ENCODE measurements around the gene SLC22A31.
A peak's percentile ranks its signal among the peaks of the same experiment; 100 is the strongest.
"Not testable (repeated sequence)": the region's sequence is repeated elsewhere in the genome, so short reads cannot be mapped to it uniquely, and the experiment has no call there.

The SLC22A31 gene

DNA sequence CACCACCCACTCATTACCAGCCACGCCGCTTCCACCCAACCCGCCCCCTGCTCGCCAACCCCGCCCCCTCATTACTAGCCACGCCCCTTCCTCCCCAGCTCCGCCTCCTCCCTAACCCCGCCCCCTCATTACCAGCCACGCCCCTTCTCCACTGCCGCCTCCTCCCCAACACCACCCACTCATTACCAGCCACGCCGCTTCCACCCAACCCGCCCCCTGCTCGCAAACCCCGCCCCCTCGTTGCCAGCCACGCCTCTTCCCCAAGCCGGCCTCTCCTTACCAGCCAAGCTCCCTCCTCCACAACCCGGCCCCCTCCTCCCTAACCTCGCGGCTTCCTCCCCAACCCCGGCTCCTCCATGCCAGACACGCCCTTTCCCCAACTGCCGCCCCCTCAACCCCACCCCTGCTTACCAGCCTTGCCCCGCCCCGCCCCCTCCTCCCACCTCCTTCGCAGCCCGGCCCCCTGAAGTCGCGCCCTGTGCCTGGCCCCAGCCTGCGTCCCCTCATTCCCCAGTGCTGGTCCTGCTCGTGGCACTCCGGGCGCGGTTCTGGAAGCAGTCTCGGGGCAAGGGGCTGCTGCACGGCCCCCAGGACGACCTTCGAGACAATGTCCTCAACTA is 7.3 kb downstream of the SLC22A31 start:
- peak; percentile 65 for DNase-seq (ENCODE audit: low read depth)

DNA sequence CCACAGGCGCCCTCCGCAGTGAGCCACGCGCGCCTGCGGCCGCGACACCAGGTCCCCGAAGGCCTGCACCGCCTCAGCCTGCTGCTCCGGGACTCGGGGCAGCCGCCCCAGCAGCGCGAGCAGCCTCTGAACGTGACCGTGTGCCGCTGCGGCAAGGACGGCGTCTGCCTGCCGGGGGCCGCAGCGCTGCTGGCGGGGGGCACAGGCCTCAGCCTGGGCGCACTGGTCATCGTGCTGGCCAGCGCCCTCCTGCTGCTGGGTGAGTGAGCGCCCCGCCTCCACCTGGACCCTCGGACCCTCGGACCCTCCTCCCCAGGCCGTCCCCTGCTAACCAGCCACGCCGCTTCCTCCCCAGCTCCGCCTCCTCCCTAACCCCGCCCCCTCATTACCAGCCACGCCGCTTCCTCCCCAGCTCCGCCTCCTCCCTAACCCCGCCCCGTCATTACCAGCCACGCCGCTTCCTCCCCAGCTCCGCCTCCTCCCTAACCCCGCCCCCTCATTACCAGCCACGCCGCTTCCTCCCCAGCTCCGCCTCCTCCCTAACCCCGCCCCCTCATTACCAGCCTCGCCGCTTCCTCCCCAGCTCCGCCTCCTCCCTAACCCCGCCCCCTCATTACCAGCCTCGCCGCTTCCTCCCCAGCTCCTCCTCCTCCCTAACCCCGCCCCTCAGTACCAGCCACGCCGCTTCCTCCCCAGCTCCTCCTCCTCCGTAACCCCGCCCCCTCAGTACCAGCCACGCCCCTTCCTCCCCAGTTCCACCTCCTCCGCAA is 8.0 kb downstream of the SLC22A31 start:
- not testable (repeated sequence) for DNase-seq (ENCODE audit: low read depth)

DNA sequence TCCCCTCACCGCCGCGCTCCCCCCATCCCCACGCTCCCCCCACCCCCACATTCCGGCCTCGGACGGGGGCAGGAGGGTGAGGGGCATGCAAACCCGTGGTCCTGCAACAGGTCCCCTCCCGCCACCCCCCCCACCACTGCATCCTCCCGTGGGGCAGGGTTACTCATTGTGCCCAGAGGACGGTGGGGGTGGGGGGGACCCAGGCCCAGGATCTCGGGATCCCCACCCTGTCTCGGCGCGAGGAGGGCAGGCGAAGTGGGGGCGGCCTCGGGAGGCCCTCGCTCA is 8.5 kb downstream of the SLC22A31 start:
- no peak for DNase-seq (ENCODE audit: low read depth)

DNA sequence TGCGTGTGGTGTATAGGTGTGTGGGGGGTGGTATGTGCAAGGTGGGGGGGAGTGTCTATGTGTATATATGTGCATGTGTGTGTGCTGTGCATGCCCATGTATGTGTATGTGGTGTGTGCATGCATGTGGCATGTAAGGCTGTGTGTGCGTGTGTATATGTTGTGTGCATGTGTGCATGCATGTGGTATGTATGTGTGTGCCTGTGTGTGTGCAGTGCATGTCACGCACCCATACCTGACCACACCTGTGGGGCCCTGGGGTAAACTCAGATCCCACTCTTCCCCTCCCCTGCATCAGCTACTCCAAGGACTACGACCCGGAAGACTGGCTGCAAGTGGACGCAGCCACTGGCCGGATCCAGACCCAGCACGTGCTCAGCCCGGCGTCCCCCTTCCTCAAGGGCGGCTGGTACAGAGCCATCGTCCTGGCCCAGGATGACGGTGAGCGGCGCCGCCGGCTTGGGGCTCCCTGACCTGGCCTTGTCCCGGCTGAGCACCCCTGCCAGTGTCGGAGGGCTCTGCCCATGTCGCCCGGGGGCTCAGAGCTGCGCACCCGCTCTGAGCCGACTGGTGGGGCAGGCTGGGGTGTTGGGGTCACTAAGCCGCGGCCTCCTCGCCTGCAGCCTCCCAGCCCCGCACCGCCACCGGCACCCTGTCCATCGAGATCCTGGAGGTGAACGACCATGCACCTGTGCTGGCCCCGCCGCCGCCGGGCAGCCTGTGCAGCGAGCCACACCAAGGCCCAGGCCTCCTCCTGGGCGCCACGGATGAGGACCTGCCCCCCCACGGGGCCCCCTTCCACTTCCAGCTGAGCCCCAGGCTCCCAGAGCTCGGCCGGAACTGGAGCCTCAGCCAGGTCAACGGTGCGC is 9.1 kb downstream of the SLC22A31 start:
- no peak for DNase-seq (ENCODE audit: low read depth)

DNA sequence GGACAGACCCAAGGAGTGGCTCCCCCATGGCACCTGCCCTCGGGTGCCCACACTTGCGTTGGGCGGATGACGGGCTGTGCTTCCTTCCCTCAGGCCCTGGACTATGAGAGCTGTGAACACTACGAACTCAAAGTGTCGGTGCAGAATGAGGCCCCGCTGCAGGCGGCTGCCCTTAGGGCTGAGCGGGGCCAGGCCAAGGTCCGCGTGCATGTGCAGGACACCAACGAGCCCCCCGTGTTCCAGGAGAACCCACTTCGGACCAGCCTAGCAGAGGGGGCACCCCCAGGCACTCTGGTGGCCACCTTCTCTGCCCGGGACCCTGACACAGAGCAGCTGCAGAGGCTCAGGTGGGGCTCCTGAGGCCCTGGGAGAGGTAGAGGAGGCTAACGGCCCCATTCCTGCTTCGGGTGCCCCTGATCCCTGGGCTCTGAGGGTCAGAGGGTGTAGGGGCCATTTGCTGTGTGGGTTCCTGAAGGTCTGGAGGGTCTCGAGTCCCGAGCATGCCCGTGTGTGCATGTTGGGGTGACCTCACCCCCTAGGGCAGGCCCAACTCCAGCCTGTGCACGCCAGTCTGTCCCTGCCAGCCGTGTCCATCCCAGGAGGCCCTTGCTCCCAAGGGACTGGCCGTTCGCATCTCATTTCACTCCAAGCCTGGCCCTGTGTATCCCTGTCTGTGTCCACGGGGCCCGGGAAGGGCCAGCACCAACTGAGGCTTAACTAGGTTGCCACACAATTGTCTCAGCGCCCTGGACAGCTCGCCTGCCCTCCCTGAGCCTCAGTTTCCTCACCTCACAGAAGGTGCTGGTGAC is 10.0 kb downstream of the SLC22A31 start:
- no peak for DNase-seq (ENCODE audit: low read depth)

DNA sequence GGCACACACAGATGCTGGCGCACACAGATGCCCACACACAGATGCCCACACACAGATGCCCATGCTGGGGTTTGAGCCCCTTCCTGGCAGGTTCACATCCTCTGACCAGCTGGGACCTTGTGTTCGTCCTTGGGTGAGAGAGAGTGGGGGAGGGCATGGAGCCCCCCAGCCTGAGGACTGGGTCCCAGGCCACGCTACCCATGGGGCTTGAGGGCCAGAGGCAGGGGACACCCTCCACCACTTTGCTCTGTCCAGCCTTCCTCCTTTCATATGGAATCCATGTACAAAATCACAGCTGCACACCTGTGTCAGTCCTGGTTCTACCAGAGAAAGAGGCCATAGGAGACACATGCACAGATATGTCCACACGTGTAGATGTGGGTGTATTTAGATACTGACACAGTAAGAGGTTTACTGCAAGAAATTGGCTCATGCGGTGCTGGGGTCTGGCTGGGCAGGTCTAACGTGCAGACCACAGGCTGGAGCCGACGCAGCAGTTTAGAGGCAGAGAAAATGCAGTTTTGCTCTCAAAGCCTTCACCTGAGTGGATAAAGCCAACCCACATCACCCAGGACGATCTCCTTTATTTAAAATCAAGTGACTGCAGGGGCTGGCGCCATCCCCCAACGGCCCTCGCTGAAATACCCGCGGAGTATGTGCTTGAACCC is 10.8 kb downstream of the SLC22A31 start:
- DNase-seq (ENCODE audit: low read depth): no peak

DNA sequence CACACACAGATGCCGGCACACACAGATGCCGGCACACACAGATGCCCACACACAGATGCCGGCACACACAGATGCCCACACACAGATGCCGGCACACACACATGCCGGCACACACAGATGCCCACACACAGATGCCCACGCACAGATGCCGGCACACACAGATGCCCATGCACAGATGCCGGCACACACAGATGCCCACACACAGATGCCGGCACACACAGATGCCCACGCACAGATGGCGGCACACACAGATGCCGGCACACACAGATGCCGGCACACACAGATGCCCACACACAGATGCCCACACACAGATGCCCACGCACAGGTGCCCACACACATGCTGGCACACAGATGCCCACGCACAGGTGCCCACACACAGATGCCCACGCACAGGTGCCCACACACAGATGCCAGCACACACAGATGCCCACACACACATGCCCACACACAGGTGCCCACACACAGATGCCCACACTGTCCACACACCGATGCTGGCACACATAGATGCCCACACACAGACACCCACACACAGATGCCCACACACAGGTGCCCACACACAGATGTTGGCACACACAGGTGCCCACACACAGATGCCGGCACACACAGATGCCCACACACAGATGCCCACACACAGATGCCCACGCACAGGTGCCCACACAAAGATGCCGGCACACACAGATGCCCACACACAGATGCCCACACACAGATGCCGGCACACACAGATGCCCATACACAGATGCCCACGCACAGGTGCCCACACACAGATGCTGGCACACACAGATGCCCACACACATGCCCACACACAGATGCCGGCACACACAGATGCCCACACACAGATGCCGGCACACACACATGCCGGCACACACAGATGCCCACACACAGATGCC is 11.6 kb downstream of the SLC22A31 start:
- DNase-seq (ENCODE audit: low read depth): not testable (repeated sequence)

DNA sequence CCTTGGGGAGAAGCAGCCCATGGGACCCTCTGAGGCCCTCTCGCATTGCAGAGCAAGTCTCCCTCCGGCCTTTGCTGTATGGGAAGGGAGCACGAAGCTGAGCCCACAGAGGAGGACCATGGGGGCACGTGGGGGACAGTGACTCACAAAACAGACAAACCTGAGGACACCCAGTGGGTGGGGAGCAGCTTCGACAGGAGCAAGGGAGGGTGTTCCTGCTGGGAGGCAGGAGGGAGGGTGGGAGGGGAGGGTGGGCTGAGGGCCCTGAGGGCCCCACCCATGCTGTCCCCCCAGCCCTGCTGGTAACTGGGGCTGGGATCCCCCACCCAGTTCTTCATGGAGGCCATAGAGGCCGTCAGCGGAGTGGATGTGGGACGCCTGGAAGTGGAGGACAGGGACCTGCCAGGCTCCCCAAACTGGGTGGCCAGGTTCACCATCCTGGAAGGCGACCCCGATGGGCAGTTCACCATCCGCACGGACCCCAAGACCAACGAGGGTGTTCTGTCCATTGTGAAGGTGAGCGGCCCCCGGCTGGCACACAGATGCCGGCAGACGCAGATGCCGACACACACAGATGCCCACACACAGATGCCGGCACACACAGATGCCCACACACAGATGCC is 12.5 kb downstream of the SLC22A31 start:
- no peak for DNase-seq (ENCODE audit: low read depth)

DNA sequence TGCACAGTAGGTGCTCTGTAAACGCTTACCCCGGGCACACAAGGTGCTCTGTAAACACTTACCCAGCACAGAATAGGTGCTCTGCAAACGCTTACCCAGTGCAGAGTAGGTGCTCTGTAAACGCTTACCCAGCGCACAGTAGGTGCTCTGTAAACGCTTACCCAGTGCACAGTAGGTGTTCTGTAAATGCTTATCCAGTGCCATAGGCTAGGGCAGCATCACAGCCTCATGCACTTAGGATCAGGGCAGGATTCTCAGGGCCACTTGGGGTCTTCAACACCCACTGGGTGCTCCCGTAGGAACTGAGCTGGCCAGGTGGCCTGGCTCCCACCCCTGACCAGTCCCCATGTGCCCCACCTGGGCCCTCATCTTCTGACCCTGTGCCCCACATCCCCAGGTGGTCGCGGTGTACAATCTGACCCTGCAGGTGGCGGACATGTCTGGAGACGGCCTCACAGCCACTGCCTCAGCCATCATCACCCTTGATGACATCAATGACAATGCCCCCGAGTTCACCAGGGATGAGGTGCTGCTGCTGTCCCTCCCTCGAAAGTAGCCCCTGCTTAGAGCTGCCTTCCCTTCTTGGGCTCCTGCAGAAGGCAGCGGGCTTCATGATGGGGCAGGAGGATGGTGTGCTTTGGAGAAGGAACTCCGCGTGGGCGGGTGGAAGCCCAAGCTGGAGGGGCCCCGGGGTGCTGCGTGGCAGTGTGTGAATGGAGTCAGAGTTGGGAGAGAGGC is 13.1 kb downstream of the SLC22A31 start:
- DNase-seq (ENCODE audit: low read depth): no peak

DNA sequence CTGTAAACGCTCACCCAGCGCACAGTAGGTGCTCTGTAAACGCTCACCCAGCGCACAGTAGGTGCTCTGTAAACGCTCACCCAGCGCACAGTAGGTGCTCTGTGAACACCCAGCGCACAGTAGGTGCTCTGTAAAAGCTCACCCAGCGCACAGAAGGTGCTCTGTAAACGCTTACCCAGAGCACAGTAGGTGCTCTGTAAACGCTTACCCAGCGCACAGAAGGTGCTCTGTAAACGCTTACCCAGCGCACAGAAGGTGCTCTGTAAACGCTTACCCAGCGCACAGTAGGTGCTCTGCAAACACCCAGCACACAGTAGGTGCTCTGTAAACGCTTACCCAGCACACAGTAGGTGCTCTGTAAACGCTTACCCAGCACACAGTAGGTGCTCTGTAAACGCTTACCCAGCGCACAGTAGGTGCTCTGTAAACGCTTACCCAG is 13.7 kb downstream of the SLC22A31 start:
- not testable (repeated sequence) for DNase-seq (ENCODE audit: low read depth)

DNA sequence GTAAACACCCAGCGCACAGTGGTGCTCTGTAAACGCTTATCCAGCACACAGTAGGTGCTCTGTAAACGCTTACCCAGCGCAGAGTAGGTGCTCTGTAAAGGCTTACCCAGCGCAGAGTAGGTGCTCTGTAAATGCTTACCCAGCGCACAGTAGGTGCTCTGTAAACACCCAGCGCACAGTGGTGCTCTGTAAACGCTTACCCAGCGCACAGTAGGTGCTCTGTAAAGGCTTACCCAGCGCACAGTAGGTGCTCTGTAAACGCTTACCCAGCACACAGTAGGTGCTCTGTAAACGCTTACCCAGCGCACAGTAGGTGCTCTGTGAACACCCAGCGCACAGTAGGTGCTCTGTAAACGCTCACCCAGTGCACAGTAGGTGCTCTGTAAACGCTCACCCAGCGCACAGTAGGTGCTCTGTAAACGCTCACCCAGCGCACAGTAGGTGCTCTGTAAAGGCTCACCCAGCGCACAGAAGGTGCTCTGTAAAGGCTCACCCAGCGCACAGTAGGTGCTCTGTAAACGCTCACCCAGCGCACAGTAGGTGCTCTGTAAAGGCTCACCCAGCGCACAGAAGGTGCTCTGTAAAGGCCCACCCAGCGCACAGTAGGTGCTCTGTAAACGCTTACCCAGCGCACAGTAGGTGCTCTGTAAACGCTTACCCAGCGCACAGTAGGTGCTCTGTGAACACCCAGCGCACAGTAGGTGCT is 14.3 kb downstream of the SLC22A31 start:
- DNase-seq (ENCODE audit: low read depth): not testable (repeated sequence)

DNA sequence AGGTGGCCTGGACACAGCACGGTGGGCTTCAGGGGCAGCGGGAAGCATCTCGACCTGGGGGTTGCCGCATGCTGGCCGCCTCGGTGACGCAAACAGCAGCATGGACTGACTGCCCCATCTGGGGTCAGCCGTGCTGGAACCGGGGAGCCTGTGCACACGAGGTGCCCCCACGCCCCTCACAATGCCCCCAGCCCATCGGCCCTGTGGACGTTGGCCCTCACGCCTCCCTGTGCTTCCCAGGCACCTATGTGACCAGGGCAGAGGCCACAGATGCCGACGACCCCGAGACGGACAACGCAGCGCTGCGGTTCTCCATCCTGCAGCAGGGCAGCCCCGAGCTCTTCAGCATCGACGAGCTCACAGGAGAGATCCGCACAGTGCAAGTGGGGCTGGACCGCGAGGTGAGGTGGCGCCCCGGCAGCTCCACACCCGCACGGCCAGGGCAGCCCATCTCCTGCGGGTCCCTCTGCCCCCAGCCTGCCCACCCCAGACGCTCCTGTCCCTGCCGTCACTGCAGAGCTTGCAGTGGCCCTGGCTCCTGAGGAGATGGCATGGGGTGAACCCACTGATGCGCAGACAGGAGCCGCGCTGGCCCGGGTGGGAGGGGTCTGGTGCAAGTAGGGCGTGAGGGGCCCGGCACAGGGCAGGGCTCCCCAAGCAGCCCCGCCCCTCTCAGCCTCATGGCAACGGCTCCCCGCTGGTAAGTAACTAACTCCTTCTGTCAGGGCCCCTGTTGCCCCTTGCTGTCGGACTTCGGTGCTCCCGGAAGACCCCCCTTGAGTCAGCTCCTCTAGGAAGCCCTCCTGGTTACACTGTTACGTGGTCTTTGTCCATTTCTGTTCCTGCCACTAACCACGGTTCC is 15.2 kb downstream of the SLC22A31 start:
- DNase-seq (ENCODE audit: low read depth): no peak

DNA sequence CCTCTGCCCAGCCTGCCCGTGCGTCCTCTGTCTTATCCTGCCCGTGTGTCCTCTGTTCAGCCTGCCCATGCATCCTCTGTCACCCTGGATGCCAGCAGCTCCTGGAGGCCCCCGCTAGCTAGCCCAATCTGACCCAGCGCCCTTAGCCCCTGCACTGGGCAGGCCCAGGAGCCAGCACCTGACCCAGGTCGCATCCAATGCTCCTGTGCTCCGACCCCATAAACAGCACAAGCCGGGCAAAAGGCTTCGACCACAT is 15.7 kb downstream of the SLC22A31 start:
- no peak for DNase-seq (ENCODE audit: low read depth)

DNA sequence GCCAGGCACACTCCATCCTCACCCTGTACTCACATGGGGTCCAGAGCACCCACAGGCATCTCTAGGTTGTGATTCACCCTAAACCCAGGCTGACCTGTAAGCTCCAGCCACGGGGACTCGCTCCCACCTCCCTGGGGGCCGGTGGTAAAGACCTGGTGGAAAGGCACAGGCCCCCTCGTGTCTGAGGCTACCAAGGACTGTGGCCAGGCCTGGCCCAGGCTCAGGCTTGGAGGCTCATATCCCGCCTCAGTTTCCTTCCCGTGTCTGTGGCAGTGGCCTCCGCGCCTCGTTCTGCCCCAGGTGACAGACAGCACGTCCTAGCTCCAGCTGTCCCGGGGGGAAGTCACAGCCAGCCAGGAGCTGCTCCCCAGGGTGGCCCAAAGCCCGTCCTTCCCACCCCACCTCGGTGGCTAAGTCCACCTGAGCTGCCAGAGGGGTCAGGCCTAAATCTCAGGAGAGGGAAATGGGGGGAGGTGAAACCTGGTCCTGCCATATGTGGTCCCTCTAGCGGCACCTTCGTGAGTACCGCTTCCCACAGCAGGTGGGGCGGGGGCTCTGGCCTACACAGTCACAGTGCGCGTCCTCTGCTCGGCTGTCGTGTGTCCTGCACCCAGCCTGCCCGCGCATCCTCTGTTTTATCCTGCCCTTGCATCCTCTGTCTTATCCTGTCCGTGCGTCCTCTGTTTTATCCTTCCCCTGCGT is 16.2 kb downstream of the SLC22A31 start:
- no peak for DNase-seq (ENCODE audit: low read depth)

DNA sequence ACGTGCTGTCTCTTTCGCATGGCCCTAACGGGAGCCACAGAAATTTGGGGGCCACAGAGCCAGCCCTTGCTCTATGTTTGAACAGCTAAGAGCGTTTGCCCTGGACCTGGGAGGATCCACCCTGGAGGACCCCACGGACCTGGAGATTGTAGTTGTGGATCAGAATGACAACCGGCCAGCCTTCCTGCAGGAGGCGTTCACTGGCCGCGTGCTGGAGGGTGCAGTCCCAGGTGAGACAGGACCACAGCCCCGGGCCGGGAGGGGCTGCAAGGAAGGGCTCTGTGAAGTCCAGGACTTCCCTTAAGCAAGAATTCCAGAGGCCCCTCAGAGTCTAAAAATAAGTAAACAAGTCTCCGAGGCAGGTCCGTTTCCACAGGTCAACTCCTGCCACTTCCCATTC is 16.9 kb downstream of the SLC22A31 start:
- DNase-seq (ENCODE audit: low read depth): no peak

DNA sequence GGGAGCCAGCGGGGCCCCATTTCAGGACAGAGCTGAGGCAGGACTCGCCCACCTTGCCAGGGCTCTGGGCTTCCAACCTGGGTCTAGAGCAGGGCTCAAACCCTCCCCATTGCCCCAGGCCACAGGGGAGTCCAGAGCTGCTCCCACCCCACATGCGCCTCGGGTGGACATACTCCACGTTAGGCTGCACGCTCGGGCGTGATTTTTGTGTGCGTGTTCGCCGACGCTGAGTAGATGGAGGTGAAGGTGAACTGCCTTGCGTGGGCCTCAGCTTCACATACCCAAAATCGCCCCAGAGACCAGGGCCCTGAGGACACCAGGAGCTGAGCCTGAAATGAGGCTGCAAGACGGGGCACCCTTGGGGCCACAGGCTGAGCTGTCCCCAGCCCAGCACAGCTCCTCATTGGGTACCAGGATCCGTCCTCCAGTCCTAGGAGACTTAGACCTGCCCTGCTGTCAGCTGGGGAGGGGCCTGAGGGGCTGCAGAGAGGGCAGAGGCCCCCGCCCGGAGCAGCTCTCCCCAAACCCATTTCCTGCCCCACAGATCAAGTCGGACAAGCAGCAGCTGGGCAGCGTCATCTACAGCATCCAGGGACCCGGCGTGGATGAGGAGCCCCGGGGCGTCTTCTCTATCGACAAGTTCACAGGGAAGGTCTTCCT is 20.6 kb downstream of the SLC22A31 start:
- DNase-seq (ENCODE audit: low read depth): no peak

DNA sequence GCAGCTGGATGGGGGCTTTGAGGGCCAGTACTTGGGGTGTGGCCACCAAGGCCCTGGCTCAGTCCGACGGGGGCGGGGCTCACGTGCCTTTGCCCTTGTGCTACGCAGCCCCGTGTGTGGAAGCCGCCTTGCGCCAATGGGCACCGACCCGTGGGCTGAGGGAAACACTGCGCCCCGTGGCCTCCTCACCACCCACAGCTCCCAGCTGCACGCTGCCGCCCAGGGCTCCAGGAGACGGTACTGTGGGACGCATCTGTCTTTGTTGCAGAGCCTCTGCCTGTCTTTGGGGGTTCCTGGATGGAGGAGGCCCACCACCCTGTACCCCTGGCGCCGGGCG is 21.2 kb downstream of the SLC22A31 start:
- no peak for DNase-seq (ENCODE audit: low read depth)
